8988T (cell line): Measurements from ENCODE around the gene DDX50.

Experiments used
- DNase-seq: peaks from one replicate; pipeline ENCODE4 v3.0.0; 2011

Gene DDX50

GRCh38 chr10:68988530-68989316 lies 87.6 kb downstream of the DDX50 start, which contains the start of gene KIFBP:
KIFBP (plus strand) TSS chr10:68988803; CDS start chr10:68988833, 30 bp downstream.
- DNase-seq, result peak; percentile 64

GRCh38 chr10:68989317-68989990 lies 88.3 kb downstream of the DDX50 start:
- DNase-seq, result no peak

- no peak for DNase-seq
Observed at GRCh38 chr10:68992636-68993440, 91.7 kb downstream of the DDX50 start.
